ENCODE measurements around the gene HS1BP3.

HS1BP3 gene

DNA sequence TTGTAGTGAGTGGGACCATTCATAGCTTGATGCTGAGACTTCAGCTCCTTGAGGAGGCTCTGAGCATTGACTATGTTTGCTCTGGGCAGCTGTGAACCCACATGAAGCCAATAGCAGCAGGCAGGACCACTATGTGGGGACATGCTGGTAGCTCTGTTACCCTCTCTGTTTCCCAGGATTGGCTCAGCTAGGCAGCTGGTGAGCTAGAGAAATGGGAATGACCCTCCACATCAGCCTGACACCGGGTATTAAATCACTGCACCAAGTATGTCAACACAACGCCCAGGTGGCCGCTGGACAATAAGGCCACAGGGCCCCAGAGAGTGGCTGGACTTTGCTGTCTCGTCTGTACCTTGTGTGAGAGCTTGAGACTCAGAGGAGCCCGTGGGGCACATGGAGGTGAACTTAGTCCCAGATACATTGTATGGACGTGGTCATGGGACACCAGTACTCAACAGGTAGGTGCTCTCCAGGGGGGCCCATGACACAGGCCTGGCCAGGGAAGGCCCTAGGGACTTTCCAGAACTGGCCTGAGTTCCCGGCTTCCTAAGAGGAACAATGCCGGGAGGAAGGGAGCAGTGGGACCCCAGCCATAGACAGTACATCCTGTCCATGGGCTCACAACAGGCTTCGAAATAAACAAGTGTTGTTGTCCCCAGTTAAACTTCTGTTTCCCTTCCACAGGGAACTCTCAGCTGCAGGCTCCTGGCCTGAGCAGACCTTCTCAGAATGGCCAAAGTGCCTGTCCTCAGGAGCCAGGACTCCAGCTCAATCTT lies 35.2 kb downstream of the HS1BP3 start:
- no peak for DNase-seq

- no peak for DNase-seq
Observed at GRCh38 chr2:20615068-20615465, 35.8 kb downstream of the HS1BP3 start.

- peak in 1 of 2 experiments; percentile 23 for DNase-seq
Observed at GRCh38 chr2:20614201-20615067, 36.5 kb downstream of the HS1BP3 start.

GRCh38 chr2:20612925-20613916 lies 37.7 kb downstream of the HS1BP3 start:
- DNase-seq, result no peak

- no peak for DNase-seq
Observed at GRCh38 chr2:20611844-20612356, 39.0 kb downstream of the HS1BP3 start.

DNA sequence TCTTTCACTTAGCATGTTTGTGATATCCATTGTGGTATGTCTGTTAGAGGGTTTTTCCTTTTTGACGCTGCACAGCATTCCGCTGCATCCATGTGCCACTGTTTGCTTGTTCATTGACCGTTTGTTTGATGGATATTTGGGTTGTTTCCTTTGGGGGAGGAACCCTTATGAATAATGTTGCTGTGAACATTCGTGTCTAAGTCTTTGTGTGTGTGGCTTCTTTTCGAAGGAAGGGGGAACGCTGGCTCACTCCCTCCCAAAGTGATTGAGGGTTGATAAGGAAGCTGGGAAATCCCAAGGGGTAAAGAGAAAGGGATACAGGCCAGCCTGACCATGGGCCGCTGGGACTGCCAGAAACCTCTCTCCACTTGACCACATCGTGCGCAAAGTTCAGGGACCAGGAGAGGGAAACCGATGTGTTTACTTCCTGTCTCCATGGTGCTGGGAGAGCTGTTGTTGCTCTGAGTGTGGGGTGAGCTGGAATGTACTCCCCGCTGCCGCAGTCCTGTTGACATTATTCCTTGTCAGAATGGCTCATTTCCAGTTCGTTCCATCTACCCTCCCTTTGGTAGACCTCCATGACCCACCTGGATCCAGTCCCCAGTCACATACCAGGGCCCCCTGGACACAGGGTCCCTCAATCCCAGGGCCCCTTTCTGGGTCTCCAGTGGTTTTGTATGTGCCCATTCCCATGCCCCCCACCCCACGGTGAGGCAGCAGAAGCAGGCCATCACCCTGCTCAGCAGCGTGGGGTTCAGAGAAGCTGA lies 39.6 kb downstream of the HS1BP3 start:
- DNase-seq, result peak in 1 of 2 experiments; percentile 45

- no peak for DNase-seq
Observed at GRCh38 chr2:20609995-20610357, 40.9 kb downstream of the HS1BP3 start.

DNA sequence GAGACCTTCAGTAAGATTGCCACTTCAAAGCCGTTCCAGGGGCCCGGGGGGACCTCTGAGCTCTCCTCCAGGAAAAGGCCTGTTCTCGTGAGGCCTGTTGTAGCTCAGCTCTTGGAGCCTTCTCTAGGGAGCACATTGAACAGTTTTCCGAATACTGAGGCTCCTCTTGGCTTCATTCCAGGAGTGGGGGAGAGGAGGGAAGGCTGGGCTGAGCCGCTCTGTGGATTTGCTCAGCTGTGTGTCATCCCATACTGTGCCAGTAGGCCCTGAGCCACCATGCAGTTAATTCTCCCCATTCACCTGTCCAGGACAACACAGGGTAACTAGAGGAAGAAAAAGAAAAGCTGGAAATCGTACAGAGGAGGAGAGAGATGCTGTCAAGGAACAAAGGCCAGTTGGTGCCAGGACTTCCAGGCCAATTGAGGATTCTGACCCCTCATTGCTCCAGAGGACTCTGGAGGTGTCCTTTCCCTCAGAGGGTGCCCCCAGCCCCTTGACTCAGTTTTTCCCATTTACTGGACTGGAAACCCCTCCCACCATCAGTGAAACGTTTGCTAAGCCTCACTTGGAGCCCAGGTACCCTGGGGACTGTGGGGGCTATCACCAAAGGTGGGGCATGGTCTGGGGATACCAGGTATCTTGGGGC lies 41.4 kb downstream of the HS1BP3 start:
- peak; percentile 61 to 76 for DNase-seq

DNA sequence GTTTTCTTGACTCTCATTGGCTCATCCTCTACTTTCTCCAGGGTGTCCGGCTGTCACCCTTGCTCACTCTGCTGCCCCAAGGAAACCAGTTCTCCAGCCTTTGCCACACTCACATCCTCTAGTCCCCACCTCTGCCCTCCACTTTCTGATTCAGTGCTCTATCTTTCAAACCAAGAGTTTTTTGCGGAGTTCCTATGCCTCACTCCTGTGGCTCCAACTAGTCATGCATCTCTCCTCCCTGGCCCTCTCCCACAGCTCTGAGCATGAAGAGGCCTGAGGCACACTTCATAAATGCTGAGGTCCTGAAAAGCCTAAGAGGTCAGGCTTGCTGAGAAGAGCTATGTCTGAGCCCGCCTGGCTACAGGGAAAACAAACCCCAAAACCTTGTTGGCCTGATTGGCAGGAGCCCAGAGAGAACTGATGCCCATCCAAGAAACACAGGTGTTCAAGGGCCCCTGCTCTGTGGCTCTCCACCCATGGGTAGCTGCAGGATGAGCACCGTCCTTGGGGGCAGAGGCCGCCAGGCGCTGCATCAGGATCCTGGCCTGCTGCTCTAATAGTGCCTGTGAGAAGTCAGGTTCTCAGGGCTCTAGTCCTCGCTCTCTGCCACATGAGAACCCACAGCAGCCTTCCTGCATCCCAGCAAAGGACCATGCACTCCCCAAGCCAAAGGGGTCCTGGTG lies 42.1 kb downstream of the HS1BP3 start:
- no peak for DNase-seq

- no peak for DNase-seq
Observed at GRCh38 chr2:20607446-20607845, 43.5 kb downstream of the HS1BP3 start.

DNA sequence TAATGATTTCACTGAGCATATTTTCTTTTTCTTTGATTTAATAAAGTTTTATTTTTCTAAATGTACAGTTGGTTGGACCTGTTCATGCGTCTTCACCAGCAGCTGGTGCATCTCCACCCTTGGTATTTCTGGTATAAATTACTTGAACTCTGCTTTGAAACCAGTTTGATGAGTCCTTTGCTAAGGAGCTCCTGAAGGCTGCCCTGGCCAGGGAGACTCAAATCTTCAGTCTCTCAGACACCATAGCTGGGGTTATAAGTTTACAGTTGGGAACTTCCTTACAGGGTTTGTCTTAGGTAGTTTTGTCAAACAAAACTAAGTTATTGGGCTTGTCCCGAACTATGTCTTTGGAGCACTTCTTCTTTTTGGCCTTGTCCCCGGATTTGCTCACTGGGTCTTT lies 44.7 kb downstream of the HS1BP3 start:
- DNase-seq, result no peak

DNA sequence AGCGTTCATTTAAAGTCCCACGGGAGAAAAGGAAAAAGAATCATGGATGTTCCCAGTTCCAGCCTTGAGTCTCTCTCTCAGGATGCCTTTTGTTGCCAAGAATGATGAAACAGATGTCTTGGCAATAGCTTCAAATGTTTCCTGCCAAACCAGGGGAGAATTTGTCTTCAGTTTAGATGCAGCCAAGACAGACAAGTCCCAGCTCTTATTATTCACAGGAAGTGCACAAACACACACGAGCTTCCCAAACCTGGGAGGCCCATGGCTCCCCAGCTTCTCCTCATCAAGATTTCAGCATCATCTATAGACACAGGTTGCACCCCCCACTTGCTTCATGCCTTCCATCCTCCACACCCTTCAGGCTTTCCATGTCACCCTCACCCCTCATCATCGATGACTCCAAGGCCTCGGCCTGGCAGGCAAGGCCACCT lies 45.9 kb downstream of the HS1BP3 start:
- no peak for DNase-seq

DNA sequence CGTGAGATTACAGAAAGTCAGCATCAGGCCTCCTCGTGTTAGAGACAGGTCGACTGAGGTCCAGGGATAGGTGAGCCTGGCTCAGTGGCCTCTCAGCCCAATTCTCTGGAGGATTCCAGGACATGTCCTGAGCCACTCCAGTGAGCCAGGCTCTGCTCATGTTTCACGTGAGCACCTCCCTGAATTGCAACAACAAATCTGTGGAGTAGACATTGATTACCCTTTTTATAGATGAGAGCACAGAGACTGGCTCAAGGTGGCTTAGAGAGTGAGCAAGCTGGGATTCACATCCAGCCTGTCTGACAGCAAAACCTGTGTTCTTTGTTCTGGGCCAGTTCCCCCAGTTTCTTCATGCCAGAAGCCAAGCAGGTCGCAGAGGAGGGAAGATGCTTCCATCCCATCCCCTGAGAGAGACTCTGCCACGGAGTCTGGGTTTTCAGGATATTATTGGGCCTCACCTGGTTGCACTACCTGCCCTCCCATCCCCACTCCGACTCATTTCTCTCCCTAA lies 46.4 kb downstream of the HS1BP3 start:
- DNase-seq, result no peak

DNA sequence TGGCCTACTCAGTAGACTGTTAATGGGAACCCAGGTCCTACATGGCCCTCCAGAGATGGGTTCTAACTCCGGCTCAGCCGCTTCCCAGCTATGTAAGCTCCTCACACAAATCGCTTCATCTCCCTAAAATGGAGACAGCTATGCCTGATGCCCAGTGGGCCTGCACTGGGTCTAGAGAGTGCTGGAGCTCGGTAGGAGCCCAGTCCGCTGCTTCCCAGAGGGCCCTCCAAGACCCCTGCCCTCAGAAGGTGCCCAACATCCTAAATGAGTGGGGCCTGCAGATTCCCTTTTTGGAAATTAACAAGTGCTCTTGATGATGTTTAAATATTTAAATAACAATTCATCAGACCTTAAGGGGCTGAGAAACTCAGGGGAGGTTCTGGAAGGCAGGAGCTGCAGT lies 47.1 kb downstream of the HS1BP3 start:
- DNase-seq, result no peak

DNA sequence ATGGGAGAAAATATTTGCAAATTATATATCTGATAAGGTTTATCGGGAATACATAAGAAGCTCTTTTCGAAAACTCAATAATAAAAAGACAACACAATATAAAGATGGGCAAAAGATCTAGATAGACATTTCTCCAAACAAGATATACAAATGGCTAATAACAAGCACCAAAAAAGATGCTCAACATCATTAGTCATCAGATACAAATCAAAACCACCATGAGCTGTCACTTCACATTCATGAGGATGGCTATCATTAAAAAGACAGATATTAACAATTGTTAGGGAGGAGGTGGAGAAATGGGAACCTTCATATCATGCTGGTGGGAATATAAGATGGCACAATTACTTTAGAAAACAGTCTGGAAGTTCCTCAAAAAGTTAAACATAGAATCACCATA lies 48.1 kb downstream of the HS1BP3 start:
- no peak for DNase-seq

DNA sequence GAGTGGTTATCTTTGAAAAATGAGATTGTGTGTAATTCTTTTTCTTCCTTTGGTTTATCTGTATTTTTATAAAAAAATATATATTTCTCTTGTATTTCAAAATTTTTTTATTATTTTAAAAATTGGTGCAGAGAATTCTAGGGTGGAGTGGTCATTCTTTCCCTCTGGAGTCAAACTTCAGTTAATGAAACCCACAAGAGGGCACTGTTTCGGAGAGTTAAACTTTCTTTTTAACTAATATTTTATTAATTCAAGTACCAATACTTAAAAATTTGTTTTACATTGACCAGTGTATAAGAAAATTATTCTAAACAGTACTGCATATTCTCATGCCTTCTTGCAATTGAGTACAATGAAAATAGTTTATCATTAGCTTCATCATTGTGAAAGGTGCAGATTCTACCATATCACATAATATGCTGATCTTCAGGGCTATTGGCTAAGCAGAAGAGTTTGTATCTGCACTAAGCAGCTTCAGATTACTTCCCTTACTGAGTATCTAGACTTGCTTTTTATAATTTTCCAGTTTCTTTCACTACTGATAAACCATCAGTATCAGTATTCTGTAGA lies 50.1 kb downstream of the HS1BP3 start:
- no peak for DNase-seq

- DNase-seq, result no peak
Observed at GRCh38 chr2:20599861-20600461, 50.9 kb downstream of the HS1BP3 start.

DNA sequence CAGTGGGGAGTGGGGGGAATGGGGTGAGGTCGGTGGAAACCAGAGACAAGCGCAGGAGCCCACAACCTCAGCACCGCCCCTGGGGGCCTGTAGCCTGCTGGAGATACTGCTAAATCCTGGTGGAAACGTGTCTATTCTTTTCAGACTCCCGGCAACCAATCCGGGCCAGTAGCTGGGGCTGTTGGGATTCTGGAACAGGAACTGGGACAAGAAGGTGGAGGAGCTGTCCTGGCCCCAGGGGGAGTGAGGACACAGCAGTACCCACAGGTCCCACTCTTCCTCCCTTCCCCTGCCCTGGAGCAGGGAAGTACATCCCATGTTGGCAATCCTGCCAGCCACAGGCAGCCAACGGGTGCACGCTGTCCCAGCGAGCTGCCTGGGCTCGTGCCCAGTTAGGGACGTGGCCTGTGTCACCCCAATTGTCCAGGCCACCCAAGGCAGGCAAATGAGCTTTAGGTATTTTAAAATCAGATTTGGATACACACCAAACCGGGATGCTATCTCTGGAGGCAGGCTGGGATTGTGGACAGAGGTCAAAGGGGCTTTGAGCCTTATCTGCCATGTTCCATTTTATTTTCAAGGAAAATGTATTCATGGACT lies 51.8 kb downstream of the HS1BP3 start:
- DNase-seq, result no peak

GRCh38 chr2:20597860-20598183 lies 53.1 kb downstream of the HS1BP3 start:
- no peak for DNase-seq
